ENCODE measurements around the gene ATG2A. TPM values are rescaled to one million over a fixed set of nuclear protein-coding genes. Genes with fewer than 3 reads are reported as not detected.

Gene ATG2A
- total and polyA plus RNA-seq, 2 donors (not counting 3 experiments of a cell fraction or from before 2014, with no cell fraction given), result 13.4 to 24.3 TPM

DNA sequence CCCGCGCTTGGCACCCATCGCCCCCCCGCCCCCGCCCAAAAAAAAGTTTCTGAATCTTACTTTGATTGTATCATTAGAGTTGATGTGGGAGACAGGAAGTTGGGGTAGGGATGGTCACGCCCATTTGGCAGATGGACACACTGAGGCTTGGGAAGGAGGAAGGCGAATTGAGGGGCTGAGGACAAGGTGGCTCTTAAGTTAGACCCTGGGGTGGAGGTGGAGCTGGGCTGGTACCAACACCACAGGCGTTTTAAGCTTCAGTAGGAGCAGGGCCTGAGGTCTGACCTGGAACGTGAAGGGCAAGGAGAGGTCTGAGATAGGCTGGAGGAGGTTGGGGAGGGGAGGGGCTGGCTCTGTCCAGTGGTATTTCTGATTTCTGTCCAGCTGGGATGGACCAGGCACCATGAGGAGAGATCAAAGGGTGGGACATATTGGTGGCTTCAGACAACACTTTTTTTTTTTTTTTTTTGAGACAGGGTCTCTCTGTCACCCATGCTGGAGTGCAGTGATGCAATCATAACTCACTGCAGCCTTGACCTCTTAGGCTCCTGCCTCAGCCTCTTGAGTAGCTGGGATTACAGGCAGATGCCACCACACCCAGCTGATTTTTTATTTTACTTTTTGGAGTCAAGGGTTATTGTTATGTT, 71.8 kb downstream of the ATG2A start:
- peak overlapping the region; percentile 6 for H3K4me2 ChIP-seq (ENCODE audit: insufficient read depth, low read length)
- TF ChIP-seq FOS (IDR thresholded peaks at IDR 0.05; ENCODE audit: borderline replicate concordance, insufficient read depth, low read length) (no peak), EZH2 (IDR thresholded peaks at IDR 0.05; ENCODE audit: borderline replicate concordance, low read depth, low read length, severe bottlenecking) (no peak), GATA2 (IDR thresholded peaks at IDR 0.05; ENCODE audit: insufficient read depth, insufficient read length, low read depth, low read length) (no peak), POLR2A (IDR thresholded peaks at IDR 0.05; ENCODE audit: low read depth, low read length) (no peak), POLR2AphosphoS5 (IDR thresholded peaks at IDR 0.05; ENCODE audit: insufficient read depth, low read depth, low read length) (no peak), MYC (IDR thresholded peaks at IDR 0.05; ENCODE audit: low read depth, low read length) (no peak), JUN (IDR thresholded peaks at IDR 0.05; ENCODE audit: borderline replicate concordance, insufficient read depth, insufficient read length, low read depth) (no peak), MAX (IDR thresholded peaks at IDR 0.05; ENCODE audit: insufficient read depth, insufficient read length) (no peak)
- TF ChIP-seq, protein P1, sequence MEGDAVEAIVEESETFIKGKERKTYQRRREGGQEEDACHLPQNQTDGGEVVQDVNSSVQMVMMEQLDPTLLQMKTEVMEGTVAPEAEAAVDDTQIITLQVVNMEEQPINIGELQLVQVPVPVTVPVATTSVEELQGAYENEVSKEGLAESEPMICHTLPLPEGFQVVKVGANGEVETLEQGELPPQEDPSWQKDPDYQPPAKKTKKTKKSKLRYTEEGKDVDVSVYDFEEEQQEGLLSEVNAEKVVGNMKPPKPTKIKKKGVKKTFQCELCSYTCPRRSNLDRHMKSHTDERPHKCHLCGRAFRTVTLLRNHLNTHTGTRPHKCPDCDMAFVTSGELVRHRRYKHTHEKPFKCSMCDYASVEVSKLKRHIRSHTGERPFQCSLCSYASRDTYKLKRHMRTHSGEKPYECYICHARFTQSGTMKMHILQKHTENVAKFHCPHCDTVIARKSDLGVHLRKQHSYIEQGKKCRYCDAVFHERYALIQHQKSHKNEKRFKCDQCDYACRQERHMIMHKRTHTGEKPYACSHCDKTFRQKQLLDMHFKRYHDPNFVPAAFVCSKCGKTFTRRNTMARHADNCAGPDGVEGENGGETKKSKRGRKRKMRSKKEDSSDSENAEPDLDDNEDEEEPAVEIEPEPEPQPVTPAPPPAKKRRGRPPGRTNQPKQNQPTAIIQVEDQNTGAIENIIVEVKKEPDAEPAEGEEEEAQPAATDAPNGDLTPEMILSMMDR (IDR thresholded peaks at IDR 0.05; ENCODE audit: extremely low read depth in 1 of 2, insufficient read depth in 1 of 2, low read depth in 1 of 2, low read length in 2 of 2), result no peak
- no peaks in the 10 kb centered on the region for H3K36me3 ChIP-seq (ENCODE audit: control insufficient read depth in 2 of 2, extremely low read depth in 1 of 2, insufficient read depth in 2 of 2, low read length in 2 of 2)
- ChIA-PET POLR2A (no interaction called here), CTCF (interaction anchor here (0.7 to 8.2 kb wide), 7 partner anchors 10 to 152 kb away, joined by 3 to 168 read pairs (median 10); partner anchors contain the start of genes BATF2 and EHD1)
- DNase-seq (ENCODE audit: low read depth, low spot score) (no peak), FAIRE-seq (no peak)
- no peaks in the 10 kb centered on the region for H3K9me3 ChIP-seq (replicated peaks; ENCODE audit: control insufficient read depth, insufficient read depth, low read length)
- H3K27me3 ChIP-seq (ENCODE audit: control insufficient read depth in 2 of 2, insufficient read depth in 2 of 2, low read length in 2 of 2), result no peaks in the 10 kb centered on the region
- H3K79me2 ChIP-seq (ENCODE audit: control insufficient read depth, insufficient read depth, low read length), result no peaks in the 10 kb centered on the region
- intact Hi-C loops (cut with micrococcal nuclease), result loop anchor here (2.0 kb wide), 2 partner anchors 42 to 58 kb away; partner anchors contain the start of gene MAP4K2
- no peaks in the 10 kb centered on the region for H4K20me1 ChIP-seq (replicated peaks; ENCODE audit: control insufficient read depth, extremely low read depth, insufficient read depth, low read length)
- H3K9me1 ChIP-seq (replicated peaks; ENCODE audit: control insufficient read depth, extremely low read depth, insufficient read depth, low read length), result no peaks in the 10 kb centered on the region
- dilution Hi-C loops (cut with MboI; ENCODE audit: extremely low pct_ligation_motif_present, low sequenced_read_pairs), result loop anchor here (10.0 kb wide), 1 partner anchor 50 kb away; no protein-coding TSS in a partner anchor
- no peak overlapping the region for H3K4me3 ChIP-seq (replicated peaks in 1 of 3; ENCODE audit: insufficient read depth in 1 of 3, low read depth in 1 of 3, low read length in 3 of 3)
- no peak overlapping the region for H2AFZ ChIP-seq (ENCODE audit: low read depth, low read length)
- H3K4me1 ChIP-seq (ENCODE audit: control insufficient read depth, extremely low read depth, insufficient read depth, low read length), result no peaks in the 10 kb centered on the region
- no TSS peak for BruUV-seq (replicated peaks)
- H3K27ac ChIP-seq (ENCODE audit: insufficient read depth, low read depth, low read length), result no peak overlapping the region
- no peak overlapping the region for H3K9ac ChIP-seq (replicated peaks; ENCODE audit: extremely low read depth, insufficient read depth, low read length)

MicroRNAs encoded within 50 kb of the gene (microRNA counts, 767-probe panel; counts per million panel counts)
- 723 counts per million, percentile 96 among the panel's probes with 10 or more counts for microRNA hsa-miR-192-5p

Small RNA genes within 50 kb of the gene (microRNA-seq; reads per million reads assigned to microRNA genes)
- not detected for gene MIR6749 (ENCODE audit: borderline number of aligned reads, borderline replicate concordance)
- gene MIR6750 (ENCODE audit: borderline number of aligned reads, borderline replicate concordance), result not detected

Small RNA genes within 50 kb of the gene (small RNA-seq; reads per million reads assigned to genes)
- not detected for gene MIR6749 (ENCODE audit: insufficient read depth, insufficient read length, low read depth, low replicate concordance)
- gene MIR6750 (ENCODE audit: insufficient read depth, insufficient read length, low read depth, low replicate concordance), result not detected

Other genes starting within 250 kb of the ATG2A start
- gene NRXN2, start 194.0 kb downstream of the ATG2A start, total RNA-seq, result not detected in 2 replicates
- not detected in 2 replicates for gene NRXN2, start 194.0 kb downstream of the ATG2A start, polyA plus RNA-seq
- 1.1 and 2.3 TPM in 2 replicates for gene RASGRP2, start 173.1 kb downstream of the ATG2A start, total RNA-seq
- 1.2 and 2.1 TPM in 2 replicates for gene RASGRP2, start 173.1 kb downstream of the ATG2A start, polyA plus RNA-seq
- 0.39 and 0.62 TPM in 2 replicates for gene PYGM, start 157.2 kb downstream of the ATG2A start, total RNA-seq
- gene PYGM, start 157.2 kb downstream of the ATG2A start, polyA plus RNA-seq, result 0.10 and 0.11 TPM in 2 replicates
- gene SF1, start 138.7 kb downstream of the ATG2A start, total RNA-seq, result 322 and 342 TPM in 2 replicates
- gene SF1, start 138.7 kb downstream of the ATG2A start, polyA plus RNA-seq, result 94.0 and 95.0 TPM in 2 replicates
- gene MAP4K2, start 114.0 kb downstream of the ATG2A start, total RNA-seq, result 43.3 and 48.5 TPM in 2 replicates
- gene MAP4K2, start 114.0 kb downstream of the ATG2A start, polyA plus RNA-seq, result 44.0 and 51.6 TPM in 2 replicates
- gene MEN1, start 106.7 kb downstream of the ATG2A start, total RNA-seq, result 41.1 and 41.6 TPM in 2 replicates
- gene MEN1, start 106.7 kb downstream of the ATG2A start, polyA plus RNA-seq, result 43.1 and 48.8 TPM in 2 replicates
- 0.42 and 0.62 TPM in 2 replicates for gene CDC42BPG, start 72.6 kb downstream of the ATG2A start, total RNA-seq
- gene CDC42BPG, start 72.6 kb downstream of the ATG2A start, polyA plus RNA-seq, result 0.13 and 0.19 TPM in 2 replicates
- gene EHD1, start 38.6 kb downstream of the ATG2A start, total RNA-seq, result 98.0 and 109 TPM in 2 replicates
- 136 and 140 TPM in 2 replicates for gene EHD1, start 38.6 kb downstream of the ATG2A start, polyA plus RNA-seq
- gene PPP2R5B, start 7.5 kb upstream of the ATG2A start, total RNA-seq, result 17.8 and 21.5 TPM in 2 replicates
- 17.6 and 20.9 TPM in 2 replicates for gene PPP2R5B, start 7.5 kb upstream of the ATG2A start, polyA plus RNA-seq
- gene GPHA2, start 18.7 kb upstream of the ATG2A start, total RNA-seq, result not detected in 2 replicates
- gene GPHA2, start 18.7 kb upstream of the ATG2A start, polyA plus RNA-seq, result not detected in 2 replicates
- not detected in 2 replicates for gene MAJIN, start 54.9 kb upstream of the ATG2A start, total RNA-seq
- 0.07 TPM in 1 of 2 replicates, not detected in the other for gene MAJIN, start 54.9 kb upstream of the ATG2A start, polyA plus RNA-seq
- 0.75 and 0.81 TPM in 2 replicates for gene BATF2, start 79.8 kb upstream of the ATG2A start, total RNA-seq
- 0.75 and 1.5 TPM in 2 replicates for gene BATF2, start 79.8 kb upstream of the ATG2A start, polyA plus RNA-seq
- gene ARL2, start 97.0 kb upstream of the ATG2A start, total RNA-seq, result 108 and 109 TPM in 2 replicates
- gene ARL2, start 97.0 kb upstream of the ATG2A start, polyA plus RNA-seq, result 259 and 312 TPM in 2 replicates
- 21.0 and 21.8 TPM in 2 replicates for gene SNX15, start 110.2 kb upstream of the ATG2A start, total RNA-seq
- 15.2 and 15.5 TPM in 2 replicates for gene SNX15, start 110.2 kb upstream of the ATG2A start, polyA plus RNA-seq
- gene SAC3D1, start 124.0 kb upstream of the ATG2A start, total RNA-seq, result 16.6 and 18.0 TPM in 2 replicates
- 17.0 and 22.2 TPM in 2 replicates for gene SAC3D1, start 124.0 kb upstream of the ATG2A start, polyA plus RNA-seq
- gene NAALADL1, start 141.3 kb upstream of the ATG2A start, total RNA-seq, result 4.4 and 6.8 TPM in 2 replicates
- 13.9 and 16.5 TPM in 2 replicates for gene NAALADL1, start 141.3 kb upstream of the ATG2A start, polyA plus RNA-seq
- gene CDCA5, start 166.8 kb upstream of the ATG2A start, total RNA-seq, result 34.1 and 35.7 TPM in 2 replicates
- 14.0 and 16.4 TPM in 2 replicates for gene CDCA5, start 166.8 kb upstream of the ATG2A start, polyA plus RNA-seq
- 37.6 and 45.1 TPM in 2 replicates for gene ZFPL1, start 167.0 kb upstream of the ATG2A start, total RNA-seq
- gene ZFPL1, start 167.0 kb upstream of the ATG2A start, polyA plus RNA-seq, result 139 and 186 TPM in 2 replicates
- gene VPS51, start 179.0 kb upstream of the ATG2A start, total RNA-seq, result 102 and 108 TPM in 2 replicates
- 146 and 196 TPM in 2 replicates for gene VPS51, start 179.0 kb upstream of the ATG2A start, polyA plus RNA-seq
- gene TM7SF2, start 194.7 kb upstream of the ATG2A start, total RNA-seq, result 11.6 and 16.2 TPM in 2 replicates
- 39.5 and 47.1 TPM in 2 replicates for gene TM7SF2, start 194.7 kb upstream of the ATG2A start, polyA plus RNA-seq
- 9.0 and 9.2 TPM in 2 replicates for gene ZNHIT2, start 200.5 kb upstream of the ATG2A start, total RNA-seq
- gene ZNHIT2, start 200.5 kb upstream of the ATG2A start, polyA plus RNA-seq, result 7.1 and 12.8 TPM in 2 replicates
- gene FAU, start 204.9 kb upstream of the ATG2A start, total RNA-seq, result 746 and 784 TPM in 2 replicates
- 741 and 809 TPM in 2 replicates for gene FAU, start 204.9 kb upstream of the ATG2A start, polyA plus RNA-seq
- 49.7 and 51.6 TPM in 2 replicates for gene MRPL49, start 205.1 kb upstream of the ATG2A start, total RNA-seq
- gene MRPL49, start 205.1 kb upstream of the ATG2A start, polyA plus RNA-seq, result 76.8 and 90.4 TPM in 2 replicates
- 34.5 and 36.0 TPM in 2 replicates for gene SYVN1, start 217.3 kb upstream of the ATG2A start, total RNA-seq
- 39.1 and 45.1 TPM in 2 replicates for gene SYVN1, start 217.3 kb upstream of the ATG2A start, polyA plus RNA-seq